Endothelial cell of umbilical vein (primary cell): Measurements from ENCODE around the gene RFPL1. TPM values are rescaled to one million over a fixed set of nuclear protein-coding genes. Genes with fewer than 3 reads are reported as not detected.

Experiments
- BruUV-seq: library from RNA; stranded (reverse); fragments of 400-500 nt; replicated peaks from 2 replicates; lab custom pipeline; 2021; lab: Mats Ljungman, UMichigan
- CTCF ChIA-PET: fragments of 300-600, 350-600 bp; sonication (Branson Sonifier 250); formaldehyde crosslinking; loops from one replicate; lab custom pipeline; 2021; ENCODE audit warnings: antibody characterized with exemption, inconsistent platforms; lab: Charles Lee
- POLR2A ChIA-PET: fragments of 300-600, 350-600 bp; sonication (Branson Sonifier 250); formaldehyde crosslinking; loops from one replicate; lab custom pipeline; 2021; ENCODE audit warnings: antibody characterized with exemption, inconsistent platforms; lab: Charles Lee
- DNase-seq: peaks from one replicate; pipeline ENCODE4 v3.0.0-alpha.2; 2011; ENCODE audit warnings: low read depth, low spot score
- FAIRE-seq: peaks from 2 replicates; lab custom pipeline; 2011; peaks lifted over from hg19 to GRCh38; lab: Jason Lieb, UNC
- H2AFZ ChIP-seq: 2 replicates; pipeline ENCODE4 v1.6.0; 2012; ENCODE audit warnings: low read depth, low read length, control low read depth, inconsistent platforms
- H3K27ac ChIP-seq: 2 replicates; pipeline ENCODE4 v1.5.1; 2011; ENCODE audit warnings: low read depth, mild to moderate bottlenecking, control low read depth, low read length, moderate library complexity; ENCODE audit not compliant: insufficient read depth
- H3K27me3 ChIP-seq, 2 experiments: 2 replicates each; pipeline versions ENCODE4 v1.6.0 to v1.6.1; 2011; ENCODE audit warnings: low read length in 2 of 2, mixed read lengths in 1 of 2; ENCODE audit not compliant: control insufficient read depth in 2 of 2, insufficient read depth in 2 of 2
- H3K36me3 ChIP-seq, 2 experiments: 2 replicates in 1 of 2; 3 replicates in 1 of 2; pipeline ENCODE4 v1.5.1; 2011; ENCODE audit warnings: low read length in 2 of 2, mild to moderate bottlenecking in 1 of 2, moderate library complexity in 1 of 2; ENCODE audit not compliant: control insufficient read depth in 2 of 2, insufficient read depth in 2 of 2; ENCODE audit errors: extremely low read depth in 1 of 2
- H3K4me1 ChIP-seq: 3 replicates; pipeline ENCODE4 v1.5.1; 2011; ENCODE audit warnings: mild to moderate bottlenecking, low read length; ENCODE audit not compliant: control insufficient read depth, insufficient read depth; ENCODE audit errors: extremely low read depth
- H3K4me2 ChIP-seq: 2 replicates; pipeline ENCODE4 v1.6.1; 2011; ENCODE audit warnings: low read length, control low read depth, mixed read lengths; ENCODE audit not compliant: insufficient read depth
- H3K4me3 ChIP-seq, 3 experiments: fragments of 200-600 bp in 1 of 3; sonication (generic), shearing (Covaris generic) in 1 of 3; replicated peaks in 1 of 3; 2 replicates each; pipeline ENCODE4 v1.5.1; 2011 to 2016; ENCODE audit warnings: control low read depth in 3 of 3, low read length in 3 of 3, mild to moderate bottlenecking in 2 of 3, inconsistent platforms in 1 of 3, low read depth in 1 of 3, moderate library complexity in 1 of 3; ENCODE audit not compliant: insufficient read depth in 1 of 3
- H3K79me2 ChIP-seq: 2 replicates; pipeline ENCODE4 v1.6.0; 2012; ENCODE audit warnings: low read length, inconsistent platforms; ENCODE audit not compliant: control insufficient read depth, insufficient read depth
- H3K9ac ChIP-seq: replicated peaks from 2 replicates; pipeline ENCODE3; 2011; ENCODE audit warnings: low read length, control low read depth; ENCODE audit not compliant: insufficient read depth; ENCODE audit errors: extremely low read depth
- H3K9me1 ChIP-seq: replicated peaks from 3 replicates; pipeline ENCODE4 v1.6.0; 2011; ENCODE audit warnings: mild to moderate bottlenecking, low read length; ENCODE audit not compliant: control insufficient read depth, insufficient read depth; ENCODE audit errors: extremely low read depth
- H3K9me3 ChIP-seq: replicated peaks from 2 replicates; pipeline ENCODE4 v1.5.1; 2012; ENCODE audit warnings: low read length, inconsistent platforms; ENCODE audit not compliant: control insufficient read depth, insufficient read depth
- H4K20me1 ChIP-seq: replicated peaks from 2 replicates; pipeline ENCODE3; 2011; ENCODE audit warnings: mild to moderate bottlenecking, low read length; ENCODE audit not compliant: control insufficient read depth, insufficient read depth; ENCODE audit errors: extremely low read depth
- CTCF ChIP-seq, 2 donors: IDR thresholded peaks; 1 replicate in 1 of 2; 2 replicates in 1 of 2; pipeline ENCODE4 v1.5.1; 2011; ENCODE audit warnings: low read length in 2 of 2, mild to moderate bottlenecking in 2 of 2, moderate library complexity in 2 of 2, control low read depth in 1 of 2, inconsistent platforms in 1 of 2, low read depth in 1 of 2; ENCODE audit not compliant: insufficient read depth in 1 of 2; ENCODE audit errors: extremely low read depth in 1 of 2
- EZH2 ChIP-seq: IDR thresholded peaks from 2 replicates; pipeline ENCODE4 v1.6.1; 2012; ENCODE audit warnings: borderline replicate concordance, low read depth, mild to moderate bottlenecking, moderate library complexity, low read length, inconsistent platforms; ENCODE audit not compliant: severe bottlenecking
- FOS ChIP-seq: IDR thresholded peaks from 2 replicates; pipeline ENCODE4 v1.6.1; 2011; ENCODE audit warnings: mild to moderate bottlenecking, low read length, moderate library complexity, borderline replicate concordance; ENCODE audit not compliant: insufficient read depth
- GATA2 ChIP-seq: IDR thresholded peaks from 2 replicates; pipeline ENCODE4 v1.7.0; 2011; ENCODE audit warnings: low read depth, mild to moderate bottlenecking, moderate library complexity, mixed read lengths, low read length; ENCODE audit not compliant: insufficient read length, insufficient read depth
- JUN ChIP-seq: IDR thresholded peaks from 2 replicates; pipeline ENCODE4 v1.6.1; 2011; ENCODE audit warnings: borderline replicate concordance, low read depth; ENCODE audit not compliant: insufficient read length, insufficient read depth
- MAX ChIP-seq: IDR thresholded peaks from 2 replicates; pipeline ENCODE4 v1.6.1; 2011; ENCODE audit not compliant: insufficient read depth, insufficient read length
- MYC ChIP-seq: IDR thresholded peaks from one replicate; pipeline ENCODE4 v1.6.1; 2011; ENCODE audit warnings: mild to moderate bottlenecking, low read depth, low read length
- POLR2A ChIP-seq: IDR thresholded peaks from 2 replicates; pipeline ENCODE4 v1.6.1; 2012; ENCODE audit warnings: low read depth, mild to moderate bottlenecking, control low read depth, low read length
- POLR2AphosphoS5 ChIP-seq: IDR thresholded peaks from 2 replicates; pipeline ENCODE4 v1.6.1; 2012; ENCODE audit warnings: low read depth, mild to moderate bottlenecking, control low read depth, low read length, moderate library complexity; ENCODE audit not compliant: insufficient read depth
- dilution Hi-C: fragments of 300-500 bp; cut with MboI; formaldehyde crosslinking; loops from one replicate; pipeline ENCODE4 v1.15.0; 2019; ENCODE audit warnings: low sequenced_read_pairs; ENCODE audit not compliant: extremely low pct_ligation_motif_present
- intact Hi-C: fragments of 100-400 bp; cut with micrococcal nuclease; formaldehyde crosslinking; loops from one replicate; pipeline ENCODE4 v1.10.0; 2022
- polyA plus RNA-seq, 4 experiments: library from polyadenylated mRNA; depleted of rRNA in 3 of 4; stranded (reverse) in 3 of 4; unstranded in 1 of 4; fragments of >200 nt; gene quantifications; 2 replicates each; pipeline versions ENCODE4 v1.2.1 to v1.2.3, GENCODE V29; 2011 to 2012; ENCODE audit warnings: missing spikeins in 1 of 4
- total RNA-seq: library from RNA; stranded (reverse); gene quantifications from 2 replicates; pipeline ENCODE4 v1.2.3, GENCODE V29; 2021

RFPL1 gene
- total and polyA plus RNA-seq, 2 donors (not counting 3 experiments of a cell fraction or from before 2014, with no cell fraction given), result not detected

GRCh38 chr22:29451863-29452262 lies 13.5 kb downstream of the RFPL1 start:
- Histone ChIP-seq H3K9me3 (no peaks in the 10 kb centered on the region), H3K27me3 (no peaks in the 10 kb centered on the region), H3K9ac (no peak overlapping the region), H3K9me1 (no peaks in the 10 kb centered on the region), H3K79me2 (no peaks in the 10 kb centered on the region), H3K27ac (no peak overlapping the region), H2AFZ (no peak overlapping the region), H3K36me3 (no peaks in the 10 kb centered on the region), H3K4me3 (no peak overlapping the region), H3K4me1 (no peaks in the 10 kb centered on the region), H4K20me1 (no peaks in the 10 kb centered on the region), H3K4me2 (no peak overlapping the region)
- no peak for DNase-seq
- CTCF ChIA-PET, result interaction anchor here (1.1 kb wide), 1 partner anchor 23 kb away, joined by 3 read pairs; no protein-coding TSS in a partner anchor
- dilution Hi-C loops (no loop called here), intact Hi-C loops (no loop called here)
- POLR2A ChIA-PET, result interaction anchor here (0.9 kb wide), 1 partner anchor 17 kb away, joined by 3 read pairs; no protein-coding TSS in a partner anchor
- FAIRE-seq, result no peak
- TF ChIP-seq JUN (no peak), POLR2AphosphoS5 (no peak), POLR2A (no peak), MYC (no peak), FOS (no peak), CTCF (IDR thresholded peaks at IDR 0.05; ENCODE audit: extremely low read depth in 1 of 2, insufficient read depth in 1 of 2, low read depth in 1 of 2, low read length in 2 of 2) (no peak), EZH2 (no peak), GATA2 (no peak), MAX (no peak)
- BruUV-seq, result no TSS peak
